Loucy (cell line): ENCODE measurements around the gene EIPR1.

Experiments used
- H2AFZ ChIP-seq: fragments of 200-600 bp; sonication (generic); 2 replicates; pipeline ENCODE4 v1.6.0; 2016; ENCODE audit warnings: antibody characterized with exemption, mild to moderate bottlenecking, low read length, moderate library complexity
- H3F3A ChIP-seq: fragments of 200-600 bp; 2 replicates; pipeline ENCODE4 v1.6.0; 2016; ENCODE audit warnings: antibody characterized with exemption, low read depth, mild to moderate bottlenecking
- H3K27me3 ChIP-seq: fragments of 200-600 bp; sonication (generic); 2 replicates; pipeline ENCODE4 v1.6.1; 2014; ENCODE audit warnings: low read length, mild to moderate bottlenecking; ENCODE audit not compliant: insufficient read depth, poor library complexity, severe bottlenecking
- H3K36me3 ChIP-seq: fragments of 200-600 bp; sonication (generic); 2 replicates; pipeline ENCODE4 v1.6.1; 2016; ENCODE audit warnings: low read length; ENCODE audit not compliant: insufficient read depth
- H3K4me1 ChIP-seq: fragments of 200-600 bp; sonication (generic); 2 replicates; pipeline ENCODE4 v1.5.1; 2014; ENCODE audit warnings: low read length, mild to moderate bottlenecking; ENCODE audit not compliant: insufficient read depth, poor library complexity, severe bottlenecking
- H3K4me2 ChIP-seq: fragments of 200-600 bp; sonication (generic); 2 replicates; pipeline ENCODE4 v1.6.0; 2014; ENCODE audit warnings: antibody characterized with exemption, low read length, low read depth, mild to moderate bottlenecking; ENCODE audit not compliant: poor library complexity, severe bottlenecking
- H3K4me3 ChIP-seq: fragments of 200-600 bp; sonication (generic); 2 replicates; pipeline ENCODE4 v1.5.1; 2014; ENCODE audit warnings: low read length, mild to moderate bottlenecking, mixed read lengths; ENCODE audit not compliant: poor library complexity, severe bottlenecking
- H3K79me2 ChIP-seq: fragments of 200-600 bp; sonication (generic); 2 replicates; pipeline ENCODE4 v1.6.1; 2014; ENCODE audit warnings: low read length; ENCODE audit not compliant: insufficient read depth
- H3K9ac ChIP-seq: fragments of 200-600 bp; sonication (generic); 2 replicates; pipeline ENCODE4 v1.6.0; 2014; ENCODE audit warnings: mild to moderate bottlenecking, low read depth, low read length, moderate library complexity; ENCODE audit not compliant: poor library complexity, severe bottlenecking
- H3K9me2 ChIP-seq: fragments of 200-600 bp; sonication (generic); replicated peaks from 2 replicates; pipeline ENCODE4 v1.6.1; 2016; ENCODE audit warnings: low read depth, low read length, mixed read lengths
- H3K9me3 ChIP-seq: fragments of 200-600 bp; sonication (generic); 2 replicates; pipeline ENCODE4 v1.6.1; 2014; ENCODE audit warnings: mild to moderate bottlenecking, antibody characterized with exemption, low read length, low read depth; ENCODE audit not compliant: insufficient read depth
- H4K20me1 ChIP-seq: fragments of 200-600 bp; sonication (generic); 2 replicates; pipeline ENCODE4 v1.6.0; 2014; ENCODE audit warnings: antibody characterized with exemption, low read length, mild to moderate bottlenecking; ENCODE audit not compliant: insufficient read depth, poor library complexity, severe bottlenecking
- EZH2phosphoT487 ChIP-seq: fragments of 200-600 bp; IDR thresholded peaks from 2 replicates; pipeline ENCODE4 v1.6.1; 2018; ENCODE audit warnings: antibody characterized with exemption, mild to moderate bottlenecking, moderate library complexity, borderline replicate concordance
- TF ChIP-seq, protein P1 (sequence below): fragments of 200-600 bp; sonication (generic); conservative IDR thresholded peaks from 2 replicates; pipeline ENCODE4 v1.5.1; 2014; ENCODE audit warnings: mild to moderate bottlenecking, antibody characterized with exemption, low read length

Gene EIPR1

DNA sequence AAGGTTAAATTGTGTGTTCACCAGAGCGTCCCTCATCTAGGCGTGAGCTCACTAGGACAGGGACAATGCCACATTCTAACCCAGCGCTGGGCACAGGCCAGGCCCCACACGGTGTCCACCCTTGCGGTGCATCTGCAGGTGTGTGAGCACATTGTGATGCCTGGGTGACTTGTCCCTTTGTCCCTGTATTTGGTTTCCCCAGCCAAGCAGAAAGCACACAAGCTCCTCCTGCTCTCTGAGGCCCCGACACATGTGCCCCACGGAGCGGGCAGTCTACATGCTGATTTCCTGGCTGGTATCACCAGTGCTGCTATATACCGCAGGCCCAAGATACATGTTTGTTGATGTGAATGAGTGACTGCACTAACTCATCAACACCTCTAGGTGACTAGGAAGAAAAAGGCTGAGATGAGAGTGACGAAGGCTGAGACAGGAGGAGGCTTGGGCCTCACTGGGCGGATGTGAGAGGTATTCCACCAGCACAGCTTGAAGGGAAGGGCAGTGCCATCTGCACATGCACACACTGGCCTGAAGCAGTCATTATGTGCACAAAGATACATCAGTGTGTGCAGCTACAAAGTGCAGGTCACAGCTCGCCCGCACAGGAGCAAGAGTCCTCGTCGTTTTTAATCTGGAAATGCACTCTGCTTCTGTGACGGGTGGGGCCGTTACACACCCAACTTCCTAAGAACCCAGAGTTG lies 205.9 kb downstream of the EIPR1 start:
- H3K4me3 ChIP-seq, result no peak overlapping the region
- H4K20me1 ChIP-seq, result no peaks in the 10 kb centered on the region
- H3K79me2 ChIP-seq, result no peaks in the 10 kb centered on the region
- H3K4me2 ChIP-seq, result no peak overlapping the region
- TF ChIP-seq, protein P1, sequence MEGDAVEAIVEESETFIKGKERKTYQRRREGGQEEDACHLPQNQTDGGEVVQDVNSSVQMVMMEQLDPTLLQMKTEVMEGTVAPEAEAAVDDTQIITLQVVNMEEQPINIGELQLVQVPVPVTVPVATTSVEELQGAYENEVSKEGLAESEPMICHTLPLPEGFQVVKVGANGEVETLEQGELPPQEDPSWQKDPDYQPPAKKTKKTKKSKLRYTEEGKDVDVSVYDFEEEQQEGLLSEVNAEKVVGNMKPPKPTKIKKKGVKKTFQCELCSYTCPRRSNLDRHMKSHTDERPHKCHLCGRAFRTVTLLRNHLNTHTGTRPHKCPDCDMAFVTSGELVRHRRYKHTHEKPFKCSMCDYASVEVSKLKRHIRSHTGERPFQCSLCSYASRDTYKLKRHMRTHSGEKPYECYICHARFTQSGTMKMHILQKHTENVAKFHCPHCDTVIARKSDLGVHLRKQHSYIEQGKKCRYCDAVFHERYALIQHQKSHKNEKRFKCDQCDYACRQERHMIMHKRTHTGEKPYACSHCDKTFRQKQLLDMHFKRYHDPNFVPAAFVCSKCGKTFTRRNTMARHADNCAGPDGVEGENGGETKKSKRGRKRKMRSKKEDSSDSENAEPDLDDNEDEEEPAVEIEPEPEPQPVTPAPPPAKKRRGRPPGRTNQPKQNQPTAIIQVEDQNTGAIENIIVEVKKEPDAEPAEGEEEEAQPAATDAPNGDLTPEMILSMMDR, result no peak
- TF ChIP-seq EZH2phosphoT487, result no peak
- H3K9ac ChIP-seq, result no peak overlapping the region
- no peaks in the 10 kb centered on the region for H3K4me1 ChIP-seq
- H3K9me3 ChIP-seq, result no peaks in the 10 kb centered on the region
- H3K36me3 ChIP-seq, result no peaks in the 10 kb centered on the region
- no peak overlapping the region for H2AFZ ChIP-seq
- H3F3A ChIP-seq, result no peaks in the 10 kb centered on the region
- H3K27me3 ChIP-seq, result no peaks in the 10 kb centered on the region
- H3K9me2 ChIP-seq, result no peaks in the 10 kb centered on the region

DNA sequence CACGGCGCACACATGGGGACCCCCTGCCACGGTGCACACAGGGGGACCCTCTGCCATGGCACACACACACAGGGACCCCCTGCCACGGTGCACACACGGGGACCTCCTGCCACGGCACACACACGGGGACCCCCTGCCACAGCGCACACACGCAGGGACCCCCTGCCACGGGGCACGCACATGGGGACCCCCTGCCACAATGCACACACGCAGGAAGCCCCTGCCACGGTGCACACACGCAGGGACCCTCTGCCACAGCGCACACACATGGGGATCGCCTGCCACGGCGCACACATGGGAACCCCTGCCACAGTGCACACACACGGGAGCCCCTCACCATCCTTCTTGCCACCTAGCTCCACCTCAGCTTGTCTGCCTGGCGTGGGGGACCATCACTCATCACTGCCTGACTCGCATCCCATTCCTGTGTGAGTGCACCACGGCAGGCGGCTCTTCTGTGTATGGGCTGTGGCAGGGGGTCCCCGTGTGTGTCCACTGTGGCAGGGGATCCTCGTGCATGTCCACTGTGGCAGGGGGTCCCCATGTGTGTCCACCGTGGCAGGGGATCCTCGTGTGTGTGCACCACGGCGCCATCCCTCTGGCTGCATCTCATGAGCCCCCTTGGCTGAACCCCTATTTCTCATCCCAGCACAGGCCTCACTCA lies 206.7 kb downstream of the EIPR1 start:
- H3K4me1 ChIP-seq, result no peaks in the 10 kb centered on the region
- no peak overlapping the region for H2AFZ ChIP-seq
- no peaks in the 10 kb centered on the region for H3K9me3 ChIP-seq
- no peak overlapping the region for H3K4me2 ChIP-seq
- no peaks in the 10 kb centered on the region for H3K9me2 ChIP-seq
- no peaks in the 10 kb centered on the region for H4K20me1 ChIP-seq
- no peak overlapping the region for H3K9ac ChIP-seq
- no peak overlapping the region for H3K4me3 ChIP-seq
- H3K36me3 ChIP-seq, result no peaks in the 10 kb centered on the region
- H3K79me2 ChIP-seq, result no peaks in the 10 kb centered on the region
- no peak for TF ChIP-seq EZH2phosphoT487
- TF ChIP-seq, protein P1, result no peak
- H3K27me3 ChIP-seq, result no peaks in the 10 kb centered on the region
- H3F3A ChIP-seq, result no peaks in the 10 kb centered on the region

DNA sequence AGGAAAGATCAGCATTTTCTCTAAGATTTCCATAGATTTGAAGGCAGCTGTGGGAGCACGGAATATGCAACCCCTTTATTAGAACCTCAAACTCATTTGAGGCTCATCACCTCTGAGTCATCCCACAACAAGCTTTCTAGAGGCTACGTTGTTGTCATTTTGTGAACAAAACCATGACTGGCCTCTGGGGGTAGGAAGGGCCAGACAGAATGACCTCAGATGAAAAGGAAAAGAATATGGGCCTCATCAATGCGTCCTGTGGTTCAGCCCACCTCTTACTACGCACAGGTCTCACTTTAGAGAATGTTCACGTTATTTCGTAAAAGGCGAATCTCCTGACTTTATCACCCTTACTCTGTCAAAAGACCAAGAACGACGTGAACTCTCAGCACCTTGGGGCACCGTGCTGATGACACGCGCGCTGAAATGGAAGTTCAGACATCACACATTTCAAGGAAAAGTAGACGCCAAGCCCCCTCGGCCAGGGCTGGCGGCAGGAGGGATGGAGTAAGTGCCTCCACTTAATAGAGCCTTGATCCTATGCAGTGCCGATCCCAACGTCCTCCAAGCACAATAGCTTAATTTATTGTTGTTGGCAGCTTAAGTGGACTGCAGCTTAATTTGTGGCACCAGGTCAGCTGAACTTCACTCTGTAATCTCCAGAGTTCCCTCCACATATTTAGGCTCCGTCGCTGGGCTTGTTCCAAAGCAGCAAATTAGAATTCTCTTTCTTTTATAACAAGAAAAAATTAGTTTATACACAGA lies 208.3 kb downstream of the EIPR1 start:
- no peaks in the 10 kb centered on the region for H3K27me3 ChIP-seq
- H3K9me2 ChIP-seq, result no peaks in the 10 kb centered on the region
- no peaks in the 10 kb centered on the region for H3K36me3 ChIP-seq
- no peak overlapping the region for H3K9ac ChIP-seq
- H3K4me3 ChIP-seq, result no peak overlapping the region
- H3K4me2 ChIP-seq, result no peak overlapping the region
- H3K4me1 ChIP-seq, result no peaks in the 10 kb centered on the region
- H3K79me2 ChIP-seq, result no peaks in the 10 kb centered on the region
- H4K20me1 ChIP-seq, result no peaks in the 10 kb centered on the region
- H3K9me3 ChIP-seq, result no peaks in the 10 kb centered on the region
- H2AFZ ChIP-seq, result no peak overlapping the region
- no peaks in the 10 kb centered on the region for H3F3A ChIP-seq
- TF ChIP-seq, protein P1, result no peak
- TF ChIP-seq EZH2phosphoT487, result no peak
